ENCODE data around the gene TSPAN31. TPM values are rescaled to one million over a fixed set of nuclear protein-coding genes. Genes with fewer than 3 reads are reported as not detected.

The TSPAN31 gene
- total RNA-seq, 1 donor from 2014 or later: 45.6 TPM

DNA sequence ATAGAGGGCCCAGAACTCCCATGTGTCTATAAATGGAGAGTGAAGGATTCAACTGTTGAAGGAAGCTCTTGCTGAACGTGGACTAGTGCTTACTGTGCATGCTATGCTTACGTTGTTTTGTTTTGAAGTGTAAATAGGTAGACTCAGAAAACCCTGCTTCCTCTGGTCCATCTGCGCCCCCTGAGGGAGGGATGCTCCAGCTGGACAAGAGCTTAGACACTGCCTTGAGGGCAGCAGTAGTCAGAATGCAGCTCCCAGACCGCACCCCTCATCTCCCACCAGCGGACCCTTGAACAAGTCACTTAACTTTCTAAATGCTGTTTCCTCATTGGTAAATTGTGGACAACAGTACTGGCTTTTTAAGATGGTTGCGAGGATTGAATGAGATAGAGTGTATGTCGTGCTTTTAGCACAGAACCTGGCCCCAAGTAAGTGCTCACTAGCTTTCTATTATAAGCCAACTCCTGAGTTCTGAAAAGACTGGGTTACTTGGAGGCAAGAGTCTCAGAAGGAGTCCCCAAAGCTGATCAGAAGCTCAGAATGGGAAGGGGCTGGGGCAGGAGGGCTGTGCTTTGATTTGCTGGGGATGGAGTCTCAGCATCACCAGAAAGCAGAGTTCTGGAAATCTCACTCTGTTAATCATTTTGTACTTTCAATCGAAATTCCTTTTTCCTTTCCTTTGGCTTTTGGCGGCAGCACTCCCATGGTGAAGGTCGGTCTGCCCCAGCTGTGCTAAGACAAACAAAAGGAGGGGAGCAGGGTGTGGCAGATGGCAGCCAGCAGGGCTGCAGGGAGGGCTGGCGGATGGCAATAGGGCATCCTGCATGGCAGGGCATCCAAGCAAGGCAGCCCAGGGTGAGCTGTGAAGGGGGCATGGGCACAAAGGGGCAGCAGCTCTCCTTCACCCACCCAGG is 21.9 kb upstream of the TSPAN31 start:
- DNase-seq (ENCODE audit: low spot score): no peak

DNA sequence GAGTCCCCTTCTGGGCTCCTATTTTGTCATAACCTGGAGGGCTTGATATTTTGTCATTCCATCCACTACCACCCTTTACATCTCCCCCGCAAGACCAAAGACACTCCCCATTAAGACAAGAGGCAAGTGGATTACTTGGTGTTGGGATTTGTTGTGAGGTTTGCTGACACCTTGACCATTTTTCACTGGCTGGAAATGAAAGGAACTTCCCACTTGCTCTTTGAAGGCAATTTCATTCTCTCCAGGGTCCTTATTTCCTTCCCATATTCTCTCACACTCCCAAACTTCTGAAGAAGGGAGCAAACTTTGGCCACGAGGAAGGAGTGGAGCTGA is 21.2 kb upstream of the TSPAN31 start:
- no peak for DNase-seq (ENCODE audit: low spot score)

DNA sequence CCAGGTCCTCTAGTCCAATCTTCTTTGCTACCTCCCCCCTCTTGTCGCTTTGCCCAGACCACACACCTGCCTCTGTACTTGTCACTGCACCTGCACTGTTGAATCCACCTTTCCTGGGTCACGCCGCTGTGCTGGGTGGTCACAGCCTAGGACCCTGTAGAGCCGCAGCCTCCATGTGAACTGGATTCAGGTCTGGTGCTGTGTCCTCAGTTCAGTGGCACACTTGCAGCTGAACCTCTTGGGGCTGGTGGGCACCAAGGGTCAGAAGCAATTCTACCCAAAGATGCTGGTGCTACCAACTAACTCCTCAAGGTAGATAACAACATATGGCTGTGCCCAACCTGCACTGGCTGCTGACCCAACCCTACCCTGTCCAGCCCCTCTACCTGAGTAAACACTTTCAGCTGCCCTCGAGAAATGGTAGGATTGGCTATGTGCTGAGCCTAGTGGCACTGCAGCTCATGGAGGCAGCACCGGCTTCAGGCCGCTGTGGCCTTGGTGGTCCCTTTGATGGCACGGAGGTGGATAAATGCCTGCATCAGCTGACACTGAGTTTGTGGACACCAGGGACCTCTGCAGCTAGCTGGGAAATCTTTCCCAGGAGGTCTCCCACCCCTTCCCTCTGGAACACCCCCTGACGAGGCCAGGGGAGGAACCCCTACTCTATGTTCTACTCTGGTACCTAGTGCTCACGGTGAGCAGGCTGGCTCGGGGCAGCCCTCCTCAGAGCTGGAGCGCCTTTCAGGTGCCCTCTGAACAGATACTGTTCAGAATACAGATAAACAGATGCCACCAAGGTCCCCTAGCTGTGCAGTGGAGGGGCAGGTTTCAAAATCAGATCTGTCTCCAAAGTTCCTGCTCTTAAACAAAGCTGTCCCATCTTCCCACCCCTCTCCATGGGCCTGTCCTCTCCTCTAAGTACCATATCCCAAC is 20.6 kb upstream of the TSPAN31 start:
- DNase-seq (ENCODE audit: low spot score): no peak

DNA sequence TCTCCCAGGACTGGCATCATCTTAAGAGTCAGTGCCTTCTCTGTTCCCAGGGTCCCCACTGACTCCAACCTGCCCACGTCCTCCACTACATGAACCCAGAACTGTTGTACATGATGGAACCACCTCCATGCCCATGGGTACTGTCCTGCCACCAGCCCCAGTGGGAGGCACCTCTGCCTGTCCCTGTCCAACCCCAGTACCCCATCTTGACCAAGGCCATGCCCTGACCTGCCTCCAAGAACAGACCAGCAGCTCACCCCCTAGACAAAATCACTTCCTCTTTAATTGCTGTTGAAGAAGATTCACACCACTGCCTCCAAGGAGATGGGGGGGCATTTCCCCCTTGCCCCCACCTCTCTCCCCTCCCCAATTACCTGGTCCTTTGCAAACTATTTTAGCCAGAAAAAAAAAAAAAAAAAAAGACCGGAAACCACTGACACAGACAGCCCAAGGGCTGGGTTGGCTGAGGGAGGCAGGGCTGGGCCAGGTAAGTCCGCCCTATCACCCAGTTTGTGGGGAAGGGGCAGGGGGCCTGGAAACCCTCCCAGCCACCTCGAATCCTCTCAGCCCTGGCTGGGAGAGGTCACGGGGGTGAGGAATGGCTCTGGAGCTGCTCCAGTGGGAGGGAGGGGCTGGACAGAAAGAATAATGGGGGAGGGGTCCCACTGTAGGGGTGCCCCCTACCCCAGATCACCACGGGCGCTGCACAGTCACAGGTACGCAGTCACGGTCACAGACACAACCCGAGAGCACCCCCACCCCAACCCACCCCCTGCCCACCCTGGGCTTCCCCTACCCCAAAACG is 19.7 kb upstream of the TSPAN31 start:
- no peak for DNase-seq (ENCODE audit: low spot score)

DNA sequence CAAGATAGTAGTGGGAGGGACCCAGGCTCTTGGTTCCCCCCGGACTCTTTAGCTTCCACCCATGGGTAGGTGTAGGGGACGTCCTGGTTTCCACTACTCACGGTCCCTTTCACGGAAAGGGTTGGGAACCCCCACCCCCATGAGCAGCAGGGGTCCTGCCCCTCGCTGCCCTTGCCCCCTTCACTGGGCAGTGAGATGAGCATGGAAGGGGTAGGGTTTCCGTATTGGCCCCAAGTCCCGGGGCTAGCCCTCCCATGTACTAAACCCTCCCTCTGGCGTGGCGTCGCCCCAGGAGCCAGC is 19.0 kb upstream of the TSPAN31 start:
- DNase-seq (ENCODE audit: low spot score): no peak

DNA sequence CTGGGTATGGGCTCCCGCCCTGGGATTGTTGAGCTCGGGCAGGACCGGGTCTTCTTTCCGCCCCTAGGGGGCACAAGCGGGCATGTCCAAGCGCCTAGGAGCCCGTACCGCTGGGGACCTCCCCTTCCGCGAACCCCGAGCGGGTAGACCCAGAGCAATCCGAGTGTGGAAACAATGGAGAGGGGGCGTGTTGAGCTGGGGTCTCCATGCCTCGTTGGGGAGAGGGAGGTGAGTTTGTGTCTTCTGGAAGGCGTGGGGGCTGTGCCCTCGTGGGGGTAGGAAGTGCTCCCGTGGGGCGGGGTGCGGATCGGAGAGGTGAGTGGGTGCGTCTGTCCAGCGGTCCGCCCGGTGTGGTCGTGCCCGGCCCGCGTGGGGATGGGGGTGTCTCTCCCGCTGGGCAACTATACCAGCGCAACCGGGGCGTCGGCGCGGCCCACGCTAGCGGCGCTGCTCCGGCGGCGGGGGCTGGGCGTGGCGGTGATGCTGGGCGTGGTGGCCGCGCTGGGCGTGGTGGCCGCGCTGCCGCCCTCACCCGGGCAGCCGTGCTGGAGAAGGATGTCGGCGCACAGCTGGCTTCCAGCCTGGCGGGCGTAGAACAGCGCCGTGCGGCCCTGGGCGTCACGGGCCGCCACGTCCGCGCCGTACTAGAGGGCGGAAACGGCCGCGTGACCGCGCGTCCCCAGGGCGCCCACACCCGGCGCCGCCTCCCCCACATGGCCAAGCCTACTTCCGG is 18.5 kb upstream of the TSPAN31 start:
- DNase-seq (ENCODE audit: low spot score): peak; percentile 81

DNA sequence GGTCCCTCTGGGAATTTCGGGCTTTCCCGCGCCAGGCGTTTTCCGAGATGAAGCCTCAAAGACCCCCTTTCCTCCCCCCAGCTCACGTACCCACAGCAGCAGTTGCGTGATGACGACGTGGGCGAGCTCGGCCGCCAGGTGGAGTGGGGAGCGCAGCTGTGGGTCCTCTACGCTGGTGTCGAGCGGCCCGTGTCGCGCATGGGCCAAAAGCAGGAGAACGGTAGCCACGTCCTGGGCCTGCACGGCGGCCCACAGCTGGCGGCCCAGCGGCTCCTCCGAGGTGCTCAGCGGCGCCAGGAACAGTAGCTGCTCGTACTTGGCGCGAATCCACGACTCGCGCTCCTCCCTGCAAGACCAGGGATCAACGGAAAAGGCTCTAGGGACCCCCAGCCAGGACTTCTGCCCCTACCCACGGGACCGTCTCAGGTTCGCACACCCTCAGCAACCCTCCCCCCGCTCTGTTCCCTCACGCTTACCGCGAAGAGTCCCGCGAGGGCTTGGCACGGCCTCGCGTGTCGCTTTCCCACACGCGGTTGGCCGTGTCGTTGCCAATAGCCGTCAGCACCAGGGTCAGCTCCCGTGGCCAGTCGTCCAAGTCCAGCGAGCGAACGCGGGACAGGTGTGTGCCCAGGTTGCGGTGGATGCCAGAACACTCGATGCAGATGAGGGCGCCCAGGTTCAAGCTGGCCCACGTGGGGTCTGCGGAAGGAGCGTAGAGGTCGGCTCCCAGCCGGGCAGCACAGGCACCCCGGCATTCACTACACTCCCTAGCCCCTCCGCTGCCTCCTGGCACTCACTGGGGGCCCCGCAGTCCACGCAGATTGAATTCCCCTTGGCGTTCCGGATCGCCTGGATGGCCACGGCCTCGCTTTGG is 17.7 kb upstream of the TSPAN31 start:
- peak; percentile 46 for DNase-seq (ENCODE audit: low spot score)

DNA sequence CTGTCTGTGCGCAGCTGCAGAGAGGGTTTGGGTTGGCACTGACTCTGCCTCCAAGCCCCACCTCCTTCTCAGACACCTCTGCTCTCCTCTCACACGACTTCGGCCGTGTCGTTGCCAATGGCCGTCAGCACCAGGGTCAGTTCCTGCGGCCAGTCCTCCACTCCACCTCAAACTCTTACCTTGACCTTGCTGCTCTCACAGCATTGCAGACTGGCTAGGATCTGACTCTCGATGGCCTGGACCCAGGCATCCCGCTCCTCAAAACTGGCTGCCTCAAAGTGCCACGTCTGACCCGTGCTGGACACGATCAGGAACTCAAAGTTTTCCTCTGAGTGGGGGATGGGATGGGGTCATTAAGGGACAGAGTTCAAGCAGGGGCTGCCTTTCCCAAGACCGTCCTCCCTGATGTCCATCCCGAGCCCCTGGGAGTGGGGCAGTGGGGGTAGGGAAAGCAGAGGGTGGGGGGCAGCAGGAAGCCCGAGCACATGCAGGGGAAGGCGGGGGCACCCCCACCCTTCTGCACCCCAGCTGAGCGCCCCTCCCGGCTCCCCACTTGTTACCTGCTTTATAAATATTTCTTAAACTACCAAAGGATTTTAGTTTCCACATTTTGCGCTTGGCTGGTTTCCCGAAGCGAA is 17.0 kb upstream of the TSPAN31 start:
- DNase-seq (ENCODE audit: low spot score): peak; percentile 42

DNA sequence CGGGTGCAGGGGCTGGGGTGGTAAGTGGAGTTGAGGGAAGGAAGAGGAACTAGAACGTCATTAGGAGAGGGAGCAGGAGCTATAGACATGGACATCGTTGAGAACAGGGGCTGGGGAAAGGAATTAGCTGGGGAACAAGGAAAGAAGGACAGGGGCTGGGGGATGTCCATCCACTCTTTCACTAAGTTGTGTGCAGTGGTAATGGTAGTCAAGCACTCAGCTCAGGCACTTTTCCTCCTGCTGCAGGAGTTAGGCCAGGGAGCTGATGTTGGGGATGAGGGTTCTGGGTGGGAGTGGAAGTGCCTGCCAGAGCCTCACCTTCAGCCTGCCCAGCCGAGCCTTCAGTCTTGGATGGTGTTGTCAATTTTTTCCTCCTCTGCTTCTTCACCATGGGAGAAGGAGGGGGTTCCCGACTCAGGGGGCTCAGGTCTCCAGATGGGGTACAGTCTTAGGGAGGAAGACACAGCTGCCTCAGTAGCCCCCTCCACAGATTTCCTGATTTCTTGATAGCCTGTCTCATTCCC is 15.5 kb upstream of the TSPAN31 start:
- DNase-seq (ENCODE audit: low spot score): peak; percentile 34

DNA sequence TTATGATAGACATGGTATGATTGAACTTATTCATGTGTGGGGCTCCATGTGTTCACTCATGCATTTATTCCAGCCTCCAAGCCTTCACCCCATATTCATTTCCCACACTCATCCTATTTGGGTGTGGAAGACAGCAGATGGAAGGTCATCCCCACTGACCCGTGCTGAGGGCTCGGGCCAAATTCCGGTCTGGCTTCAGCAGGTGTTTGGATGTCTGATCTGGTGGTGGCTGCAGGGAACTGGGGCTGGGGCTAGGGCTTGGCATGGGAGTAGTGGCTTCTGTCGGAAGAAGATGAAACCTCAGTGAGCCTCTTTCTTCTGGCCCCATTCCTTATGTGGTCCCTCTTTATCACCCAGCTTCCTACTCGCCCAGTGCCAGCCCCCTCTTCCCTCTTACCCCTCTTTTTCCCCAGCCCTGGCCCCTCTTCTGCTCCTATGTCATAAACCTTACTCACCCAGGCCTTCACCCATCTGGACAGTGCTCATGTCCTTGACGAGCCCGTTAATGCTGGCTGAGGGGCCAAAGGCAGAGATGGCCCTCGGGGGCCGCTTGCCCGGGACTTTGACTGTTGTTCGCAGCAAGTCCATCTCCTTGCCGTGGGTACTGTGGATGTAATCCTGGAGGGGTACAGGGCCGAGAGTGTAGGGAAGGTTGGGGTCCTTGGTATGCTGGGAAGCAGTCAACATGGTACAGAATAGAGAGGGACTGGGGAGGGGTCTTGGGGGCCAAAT is 14.3 kb upstream of the TSPAN31 start:
- DNase-seq (ENCODE audit: low spot score): no peak

DNA sequence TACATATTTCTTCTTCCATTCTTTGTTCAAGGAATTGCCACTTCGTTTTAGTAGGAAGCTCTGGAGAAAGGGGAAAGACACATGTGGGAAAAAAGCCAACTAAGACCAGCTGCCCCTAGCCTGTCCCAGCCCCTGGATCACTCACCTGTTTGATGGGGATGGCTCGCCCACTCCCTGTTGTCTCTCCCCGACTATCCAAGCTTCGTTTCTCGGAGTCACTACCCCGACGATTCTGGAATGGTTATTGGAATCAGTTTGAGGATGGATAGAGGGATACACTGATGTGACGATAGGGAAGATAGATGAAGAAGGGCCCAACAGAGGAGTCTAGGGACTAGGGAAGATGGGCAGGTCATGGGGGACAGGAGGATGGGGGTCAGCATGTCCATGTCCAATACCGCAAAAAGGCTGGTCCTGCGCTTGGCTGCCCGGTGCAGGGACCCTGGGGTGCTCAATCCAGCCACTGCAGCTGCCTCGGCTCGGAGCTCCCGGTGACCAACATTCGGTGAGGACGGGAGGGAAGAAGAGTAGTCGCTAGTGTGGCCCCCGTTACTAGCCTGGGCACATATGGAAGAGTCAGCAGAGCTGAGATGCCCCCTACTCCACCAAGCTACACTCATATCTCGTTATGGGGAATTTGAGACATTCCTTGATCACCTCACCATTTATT is 13.3 kb upstream of the TSPAN31 start:
- no peak for DNase-seq (ENCODE audit: low spot score)

DNA sequence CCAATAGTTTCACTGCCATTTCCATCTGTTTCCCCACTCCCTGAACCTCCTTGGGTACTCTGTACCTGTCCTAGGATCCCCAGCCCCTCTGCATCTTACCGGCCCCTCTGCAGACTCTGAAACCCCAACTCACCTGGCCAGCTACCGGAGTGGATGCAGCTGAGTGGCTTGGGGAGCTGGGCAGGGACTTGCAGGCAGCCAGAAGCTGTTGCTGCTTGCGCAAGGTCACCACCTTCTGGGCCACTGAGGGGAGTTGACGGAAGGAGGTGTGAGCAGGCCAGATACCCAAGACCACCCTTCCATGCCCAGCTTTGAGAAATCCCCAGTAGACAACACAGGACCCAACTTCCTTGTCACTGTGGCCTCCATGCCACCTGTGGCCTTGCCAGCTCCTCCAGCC is 12.6 kb upstream of the TSPAN31 start:
- DNase-seq (ENCODE audit: low spot score): no peak

DNA sequence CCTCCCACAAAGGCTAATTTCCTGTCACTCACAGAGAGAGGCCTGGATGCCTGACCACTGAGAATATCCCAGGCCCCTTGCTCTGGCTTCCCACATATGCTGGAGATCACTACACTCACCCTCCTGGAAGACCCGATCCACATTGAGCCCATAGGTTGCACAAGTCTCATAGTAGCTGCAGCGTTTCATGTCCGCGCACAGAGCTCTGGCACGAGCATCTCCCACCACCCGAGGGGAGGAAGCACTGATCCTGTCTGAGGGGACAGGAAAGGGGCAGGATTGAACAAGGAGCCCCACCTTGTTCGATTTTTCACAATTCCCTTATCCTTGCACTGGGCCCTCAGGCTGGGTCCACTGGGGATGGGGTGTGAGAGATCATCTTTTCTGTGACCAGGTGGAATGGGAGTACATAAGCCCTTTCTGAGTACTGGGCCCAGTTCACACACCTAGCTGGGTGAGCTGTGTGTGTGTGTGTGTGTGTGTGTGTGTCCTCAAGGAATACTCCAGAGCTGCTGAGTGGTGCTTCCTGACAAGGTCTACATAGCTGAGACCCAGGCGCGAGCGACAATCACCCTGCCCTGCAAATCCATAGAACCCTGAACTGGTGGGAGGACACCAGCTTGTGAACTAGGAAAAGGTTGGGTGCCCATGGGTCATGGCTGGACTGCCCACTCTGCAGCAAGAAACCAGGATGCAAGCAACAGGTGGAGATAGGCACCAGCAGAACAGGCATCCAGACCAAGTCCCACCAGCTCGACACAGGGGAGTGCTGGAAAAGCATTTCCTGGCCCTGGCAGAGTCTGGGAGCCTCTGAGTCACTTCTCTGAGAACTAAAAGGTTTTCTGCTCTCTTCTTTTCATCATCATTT is 11.9 kb upstream of the TSPAN31 start:
- no peak for DNase-seq (ENCODE audit: low spot score)

DNA sequence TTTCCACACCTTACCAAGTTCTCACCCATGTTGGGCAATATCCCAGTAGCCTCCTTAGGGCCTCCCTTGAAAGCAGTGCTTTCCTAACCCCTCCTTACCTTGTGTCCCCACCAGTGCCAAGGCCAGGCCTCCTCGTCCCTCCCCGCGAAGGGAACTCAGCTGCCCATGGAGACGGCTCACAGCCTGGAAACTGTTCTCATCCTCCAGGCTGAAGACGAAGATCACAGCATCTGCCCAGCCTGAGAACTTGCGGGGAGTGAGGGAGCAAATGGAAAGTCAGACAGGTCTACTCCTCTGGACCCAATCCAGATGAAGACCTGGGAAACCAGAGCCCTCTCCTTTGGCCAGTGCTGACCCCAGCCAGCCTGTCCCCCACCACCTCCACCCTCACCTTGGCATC is 10.9 kb upstream of the TSPAN31 start:
- no peak for DNase-seq (ENCODE audit: low spot score)

DNA sequence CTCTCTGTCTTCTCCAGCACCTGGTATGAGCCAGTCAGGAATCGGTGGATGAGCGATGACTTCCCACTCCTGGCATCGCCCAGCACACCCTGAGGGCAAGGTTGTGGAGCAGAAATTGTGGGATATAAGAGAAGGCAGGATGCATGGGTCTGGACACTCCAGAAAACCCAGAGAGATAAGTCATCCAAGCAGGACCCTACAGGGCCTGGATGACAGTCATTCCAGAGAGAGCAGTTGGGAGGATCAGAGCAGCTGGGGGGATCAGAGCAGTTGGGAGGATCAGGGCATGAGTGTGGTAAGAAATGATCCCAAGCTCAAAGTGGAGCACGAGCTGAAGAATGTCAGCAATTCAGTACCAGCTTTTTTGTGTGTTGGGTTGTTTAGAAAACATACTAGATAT is 10.2 kb upstream of the TSPAN31 start:
- no peak for DNase-seq (ENCODE audit: low spot score)

DNA sequence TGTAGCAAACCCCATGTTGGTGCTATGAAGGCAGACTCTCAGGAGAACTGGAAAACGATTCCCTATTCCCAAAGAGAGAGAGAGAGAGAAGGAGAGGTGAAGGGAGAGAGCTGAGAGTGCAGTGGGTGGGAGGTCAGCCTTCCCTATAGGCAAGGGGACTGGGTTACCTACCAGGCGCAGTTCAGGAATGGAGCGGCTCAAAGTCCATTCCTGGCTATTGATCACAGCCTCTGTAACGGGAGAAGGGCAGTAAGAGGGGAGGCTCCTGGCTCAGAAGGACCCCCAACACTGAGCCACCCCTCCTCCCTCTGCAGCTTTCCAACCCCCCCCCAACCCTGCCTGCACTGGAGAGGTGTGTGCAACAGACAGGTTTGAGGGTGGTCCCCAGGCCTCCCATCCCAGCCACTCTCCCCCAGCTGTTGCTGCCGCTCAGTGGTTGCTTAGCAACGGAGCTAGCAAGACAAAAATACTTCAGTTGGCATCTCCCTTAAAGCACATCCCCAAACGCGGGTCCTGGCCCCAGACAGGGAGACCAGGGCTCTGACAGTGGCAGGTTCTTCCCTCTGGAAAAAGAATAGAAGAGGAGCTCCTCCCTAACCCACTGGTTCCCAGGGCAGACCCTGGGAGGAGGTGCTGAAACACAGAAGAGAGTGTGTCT is 9.5 kb upstream of the TSPAN31 start:
- DNase-seq (ENCODE audit: low spot score): no peak
